DOHH2 (cell line): Measurements from ENCODE around the gene GSTM5.
"Not testable (repeated sequence)": the region's sequence is repeated elsewhere in the genome, so short reads cannot be mapped to it uniquely, and the experiment has no call there.

Experiments used
- H3F3A ChIP-seq: fragments of 200-600 bp; sonication (generic), shearing (Covaris generic); 2 replicates; pipeline ENCODE4 v1.6.0; 2016; ENCODE audit warnings: antibody characterized with exemption, mild to moderate bottlenecking; ENCODE audit not compliant: control insufficient read depth, insufficient read depth
- H3K27ac ChIP-seq: fragments of 200-600 bp; sonication (generic); 2 replicates; pipeline ENCODE4 v1.5.1; 2014; ENCODE audit warnings: low read depth, mild to moderate bottlenecking, low read length, moderate library complexity
- H3K27me3 ChIP-seq: fragments of 200-600 bp; sonication (generic); 2 replicates; pipeline ENCODE4 v1.6.1; 2014; ENCODE audit warnings: mild to moderate bottlenecking, low read length, mixed read lengths; ENCODE audit not compliant: control insufficient read depth
- H3K36me3 ChIP-seq: fragments of 200-600 bp; sonication (generic); 2 replicates; pipeline ENCODE4 v1.6.1; 2014; ENCODE audit warnings: mild to moderate bottlenecking, low read length, moderate library complexity, mixed read lengths; ENCODE audit not compliant: control insufficient read depth
- H3K4me1 ChIP-seq: fragments of 200-600 bp; sonication (generic); 2 replicates; pipeline ENCODE4 v1.6.1; 2014; ENCODE audit warnings: mild to moderate bottlenecking, low read length, mixed read lengths; ENCODE audit not compliant: control insufficient read depth
- H3K4me2 ChIP-seq: fragments of 200-600 bp; sonication (generic); 2 replicates; pipeline ENCODE4 v1.6.0; 2014; ENCODE audit warnings: mild to moderate bottlenecking, low read length, moderate library complexity
- H3K4me3 ChIP-seq: fragments of 200-600 bp; sonication (generic); 2 replicates; pipeline ENCODE4 v1.5.1; 2014; ENCODE audit warnings: mild to moderate bottlenecking, low read length, mixed read lengths
- H3K79me2 ChIP-seq: fragments of 200-600 bp; sonication (generic); 2 replicates; pipeline ENCODE4 v1.6.1; 2014; ENCODE audit warnings: mild to moderate bottlenecking, low read length, mixed read lengths; ENCODE audit not compliant: control insufficient read depth
- H3K9me2 ChIP-seq: fragments of 200-600 bp; sonication (generic); replicated peaks from 2 replicates; pipeline ENCODE4 v1.6.1; 2014; ENCODE audit warnings: mild to moderate bottlenecking, low read length, mixed read lengths; ENCODE audit not compliant: control insufficient read depth
- H3K9me3 ChIP-seq: fragments of 200-600 bp; sonication (generic); 2 replicates; pipeline ENCODE4 v1.6.1; 2014; ENCODE audit warnings: antibody characterized with exemption, low read length, mixed read lengths; ENCODE audit not compliant: control insufficient read depth, insufficient read depth
- H4K20me1 ChIP-seq: fragments of 200-600 bp; sonication (generic); 2 replicates; pipeline ENCODE4 v1.6.0; 2014; ENCODE audit warnings: low read depth, mild to moderate bottlenecking, antibody characterized with exemption, low read length, moderate library complexity; ENCODE audit not compliant: control insufficient read depth, insufficient read depth
- EZH2phosphoT487 ChIP-seq: fragments of 200-600 bp; sonication (generic); IDR thresholded peaks from 2 replicates; pipeline ENCODE4 v1.6.1; 2017; ENCODE audit warnings: borderline replicate concordance, mild to moderate bottlenecking, antibody characterized with exemption, low read length, moderate library complexity, mixed read lengths
- TF ChIP-seq, protein P1 (sequence below): fragments of 200-600 bp; sonication (generic); IDR thresholded peaks from one replicate; pipeline ENCODE4 v1.5.1; 2014; ENCODE audit warnings: antibody characterized with exemption, mild to moderate bottlenecking, low read depth, low read length; ENCODE audit not compliant: poor library complexity, severe bottlenecking

The GSTM5 gene

GRCh38 chr1:109751531-109752260, 39.6 kb downstream of the GSTM5 start:
- no peaks in the 10 kb centered on the region for H4K20me1 ChIP-seq
- H3K4me1 ChIP-seq = no peaks in the 10 kb centered on the region
- no peaks in the 10 kb centered on the region for H3K9me3 ChIP-seq
- no peaks in the 10 kb centered on the region for H3K36me3 ChIP-seq
- no peak overlapping the region for H3K4me2 ChIP-seq
- no peaks in the 10 kb centered on the region for H3K9me2 ChIP-seq
- H3F3A ChIP-seq = no peaks in the 10 kb centered on the region
- H3K4me3 ChIP-seq = no peak overlapping the region
- H3K27me3 ChIP-seq = peaks cover 34% of the 10 kb centered on the region
- TF ChIP-seq, protein P1, sequence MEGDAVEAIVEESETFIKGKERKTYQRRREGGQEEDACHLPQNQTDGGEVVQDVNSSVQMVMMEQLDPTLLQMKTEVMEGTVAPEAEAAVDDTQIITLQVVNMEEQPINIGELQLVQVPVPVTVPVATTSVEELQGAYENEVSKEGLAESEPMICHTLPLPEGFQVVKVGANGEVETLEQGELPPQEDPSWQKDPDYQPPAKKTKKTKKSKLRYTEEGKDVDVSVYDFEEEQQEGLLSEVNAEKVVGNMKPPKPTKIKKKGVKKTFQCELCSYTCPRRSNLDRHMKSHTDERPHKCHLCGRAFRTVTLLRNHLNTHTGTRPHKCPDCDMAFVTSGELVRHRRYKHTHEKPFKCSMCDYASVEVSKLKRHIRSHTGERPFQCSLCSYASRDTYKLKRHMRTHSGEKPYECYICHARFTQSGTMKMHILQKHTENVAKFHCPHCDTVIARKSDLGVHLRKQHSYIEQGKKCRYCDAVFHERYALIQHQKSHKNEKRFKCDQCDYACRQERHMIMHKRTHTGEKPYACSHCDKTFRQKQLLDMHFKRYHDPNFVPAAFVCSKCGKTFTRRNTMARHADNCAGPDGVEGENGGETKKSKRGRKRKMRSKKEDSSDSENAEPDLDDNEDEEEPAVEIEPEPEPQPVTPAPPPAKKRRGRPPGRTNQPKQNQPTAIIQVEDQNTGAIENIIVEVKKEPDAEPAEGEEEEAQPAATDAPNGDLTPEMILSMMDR = no peak
- TF ChIP-seq EZH2phosphoT487 = no peak
- H3K27ac ChIP-seq = no peak overlapping the region
- no peaks in the 10 kb centered on the region for H3K79me2 ChIP-seq

- H3K27me3 ChIP-seq = peaks cover 26% of the 10 kb centered on the region
- no peaks in the 10 kb centered on the region for H4K20me1 ChIP-seq
- H3K9me2 ChIP-seq = no peaks in the 10 kb centered on the region
- no peaks in the 10 kb centered on the region for H3K9me3 ChIP-seq
- no peaks in the 10 kb centered on the region for H3F3A ChIP-seq
- no peaks in the 10 kb centered on the region for H3K79me2 ChIP-seq
- TF ChIP-seq, protein P1 = no peak
- no peak for TF ChIP-seq EZH2phosphoT487
- no peak overlapping the region for H3K4me2 ChIP-seq
- no peak overlapping the region for H3K4me3 ChIP-seq
- no peak overlapping the region for H3K27ac ChIP-seq
- H3K4me1 ChIP-seq = no peaks in the 10 kb centered on the region
- no peaks in the 10 kb centered on the region for H3K36me3 ChIP-seq
Measured at GRCh38 chr1:109754738-109755137, 42.7 kb downstream of the GSTM5 start.

DNA sequence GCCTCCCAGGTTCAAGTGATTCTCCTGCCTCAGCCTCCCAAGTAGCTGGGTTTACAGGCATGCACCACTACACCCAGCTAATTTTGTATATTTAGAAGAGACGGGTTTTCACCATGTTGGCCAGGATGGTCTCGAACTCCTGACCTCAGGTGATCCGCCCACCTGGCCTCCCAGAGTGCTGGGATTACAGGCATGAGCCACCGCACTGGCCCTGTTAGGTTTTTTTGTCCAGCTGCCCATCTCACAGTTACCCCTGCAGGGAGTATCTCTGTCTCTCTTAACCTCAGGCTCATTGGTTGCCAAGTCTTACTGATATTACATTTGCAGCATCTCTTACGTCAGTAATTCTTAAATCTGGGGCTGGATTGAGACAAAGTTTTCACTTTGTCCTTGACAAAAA, 44.3 kb downstream of the GSTM5 start:
- not testable (repeated sequence) for H3K4me3 ChIP-seq

DNA sequence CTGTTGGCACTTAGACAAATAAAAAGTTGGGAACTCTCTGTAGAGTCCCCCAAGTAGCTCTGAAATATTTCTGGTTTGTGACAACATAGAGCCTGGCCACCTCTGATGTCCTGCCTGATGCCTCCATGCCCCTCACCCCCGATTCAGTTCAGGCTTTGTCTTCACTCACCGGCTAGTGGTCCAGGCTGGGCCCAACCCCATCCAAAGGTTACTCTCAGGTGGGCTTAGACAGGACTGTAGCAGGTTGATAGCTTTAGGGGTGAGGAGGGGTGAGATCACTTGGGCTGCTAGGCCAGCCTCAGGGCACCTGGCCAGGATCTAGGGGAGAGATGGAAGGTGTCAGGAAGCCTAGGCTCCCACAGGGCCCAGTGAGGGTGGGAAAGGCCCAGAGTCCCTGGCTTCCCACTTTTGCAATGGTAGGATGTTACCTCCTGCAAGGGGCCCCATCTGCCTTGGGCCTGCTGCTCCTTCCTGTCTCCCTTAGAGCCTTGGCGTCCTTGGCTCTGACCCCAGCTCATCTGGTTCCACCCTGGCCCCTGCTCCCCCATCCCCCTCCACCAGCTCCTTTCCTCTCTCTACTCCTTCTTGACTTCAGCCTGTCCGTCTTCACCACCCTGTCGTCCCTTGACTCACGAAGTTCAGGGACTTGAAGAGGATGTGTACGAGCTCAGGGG, 44.9 kb downstream of the GSTM5 start:
- Histone ChIP-seq H3F3A (no peaks in the 10 kb centered on the region), H3K27me3 (peaks cover 18% of the 10 kb centered on the region), H3K27ac (no peak overlapping the region), H3K9me2 (no peaks in the 10 kb centered on the region), H3K4me3 (no peak overlapping the region), H3K4me1 (no peaks in the 10 kb centered on the region), H3K36me3 (no peaks in the 10 kb centered on the region), H4K20me1 (no peaks in the 10 kb centered on the region), H3K9me3 (no peaks in the 10 kb centered on the region), H3K79me2 (no peaks in the 10 kb centered on the region), H3K4me2 (no peak overlapping the region)
- TF ChIP-seq, protein P1 = no peak
- no peak for TF ChIP-seq EZH2phosphoT487

More for the DNA sequence above, 44.3 kb downstream of the GSTM5 start:
- not testable (repeated sequence) for H3K9me3 ChIP-seq, H3K9me2 ChIP-seq, H3K36me3 ChIP-seq, H4K20me1 ChIP-seq, H3K27ac ChIP-seq, H3F3A ChIP-seq, H3K4me1 ChIP-seq, H3K79me2 ChIP-seq, H3K4me2 ChIP-seq
- peaks cover 22% of the 10 kb centered on the region for H3K27me3 ChIP-seq
